Fibroblast of skin of scalp (primary cell): Measurements from ENCODE around the gene NKX3-2.

Experiments
- DNase-seq: peaks from one replicate; pipeline ENCODE4 v3.0.0-alpha.2; 2013

NKX3-2 gene

GRCh38 chr4:13496605-13497004 lies 47.7 kb downstream of the NKX3-2 start:
- no peak for DNase-seq

- no peak for DNase-seq
Observed at GRCh38 chr4:13495753-13496152, 48.6 kb downstream of the NKX3-2 start.

- DNase-seq = no peak
Observed at GRCh38 chr4:13493793-13494192, 50.5 kb downstream of the NKX3-2 start.

DNA sequence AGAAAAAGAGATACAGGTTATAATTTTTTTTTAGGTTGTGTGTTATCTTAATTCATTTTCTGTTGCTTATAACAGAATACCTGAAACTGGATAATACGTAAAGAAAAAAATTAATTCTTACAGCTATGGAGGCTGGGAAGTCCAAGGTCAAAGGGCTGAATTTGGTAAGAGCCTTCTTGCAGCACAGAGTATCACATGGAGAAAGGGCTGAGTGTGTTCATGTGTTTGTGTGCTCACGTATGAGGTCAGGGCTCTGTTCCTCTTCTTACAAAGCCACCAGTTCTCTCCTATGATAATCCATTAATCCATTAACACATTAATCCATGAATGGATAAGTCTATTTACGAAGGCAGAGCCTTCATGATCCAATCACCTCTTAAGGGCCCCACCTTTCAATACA lies 51.6 kb downstream of the NKX3-2 start:
- DNase-seq = no peak
